OCI-LY1 (cell line): Measurements from ENCODE around the gene MMRN1.

Source experiments
- EZH2 ChIP-seq: fragments of 200-600 bp; sonication (generic), shearing (Covaris generic); IDR thresholded peaks from 2 replicates; pipeline ENCODE4 v1.8.0; 2017; ENCODE audit warnings: borderline replicate concordance, mixed run types, mild to moderate bottlenecking, antibody characterized with exemption, low read length, moderate library complexity, mixed read lengths
- TF ChIP-seq, protein P1 (sequence below): fragments of 200-600 bp; sonication (generic), shearing (Covaris generic); IDR thresholded peaks from 2 replicates; pipeline ENCODE4 v1.5.1; 2017; ENCODE audit warnings: mild to moderate bottlenecking, antibody characterized with exemption, low read length, moderate library complexity, mixed read lengths

DNA sequence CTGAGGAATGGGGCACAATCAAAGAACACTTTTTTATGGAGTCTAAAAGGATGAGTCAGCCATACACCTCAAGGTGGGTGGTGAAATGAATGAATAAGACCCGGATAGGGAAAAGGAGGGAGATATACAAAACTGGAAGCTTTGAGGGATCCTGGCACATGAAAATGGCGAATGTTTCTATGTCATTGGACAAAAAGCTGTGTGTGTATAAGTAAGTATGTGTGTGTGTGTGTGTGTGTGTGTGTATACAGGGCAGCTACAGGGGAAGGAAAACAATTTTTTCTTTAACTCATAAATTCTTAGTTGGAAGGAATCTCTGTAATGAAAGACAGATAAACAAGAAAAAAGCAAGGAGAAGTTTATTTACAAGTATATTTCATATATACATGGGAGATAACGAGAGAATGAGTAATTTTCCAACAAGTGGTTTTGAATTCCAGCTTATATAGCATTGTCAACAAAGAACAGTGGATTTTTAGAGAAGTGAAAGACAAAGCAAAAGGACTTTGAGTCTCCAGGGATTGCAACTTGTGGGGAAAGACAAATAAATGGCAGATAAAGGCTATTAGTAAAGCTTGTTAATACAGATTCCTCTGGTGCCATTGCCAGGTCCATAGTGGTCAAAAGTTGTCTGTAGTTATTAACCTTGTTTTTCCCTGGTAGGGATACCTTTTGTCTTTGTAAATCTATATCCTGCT lies 99.7 kb downstream of the MMRN1 start:
- TF ChIP-seq, protein P1, sequence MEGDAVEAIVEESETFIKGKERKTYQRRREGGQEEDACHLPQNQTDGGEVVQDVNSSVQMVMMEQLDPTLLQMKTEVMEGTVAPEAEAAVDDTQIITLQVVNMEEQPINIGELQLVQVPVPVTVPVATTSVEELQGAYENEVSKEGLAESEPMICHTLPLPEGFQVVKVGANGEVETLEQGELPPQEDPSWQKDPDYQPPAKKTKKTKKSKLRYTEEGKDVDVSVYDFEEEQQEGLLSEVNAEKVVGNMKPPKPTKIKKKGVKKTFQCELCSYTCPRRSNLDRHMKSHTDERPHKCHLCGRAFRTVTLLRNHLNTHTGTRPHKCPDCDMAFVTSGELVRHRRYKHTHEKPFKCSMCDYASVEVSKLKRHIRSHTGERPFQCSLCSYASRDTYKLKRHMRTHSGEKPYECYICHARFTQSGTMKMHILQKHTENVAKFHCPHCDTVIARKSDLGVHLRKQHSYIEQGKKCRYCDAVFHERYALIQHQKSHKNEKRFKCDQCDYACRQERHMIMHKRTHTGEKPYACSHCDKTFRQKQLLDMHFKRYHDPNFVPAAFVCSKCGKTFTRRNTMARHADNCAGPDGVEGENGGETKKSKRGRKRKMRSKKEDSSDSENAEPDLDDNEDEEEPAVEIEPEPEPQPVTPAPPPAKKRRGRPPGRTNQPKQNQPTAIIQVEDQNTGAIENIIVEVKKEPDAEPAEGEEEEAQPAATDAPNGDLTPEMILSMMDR, result no peak
- TF ChIP-seq EZH2, result no peak
